Activated CD8-positive, alpha-beta memory T cell treated with anti-CD3 and anti-CD28 coated beads, Interleukin-2, amount 50 U/mL, for 1 hour (primary cell): ENCODE data around the gene TADA2B.

ENCODE experiments used
- DNase-seq: peaks from one replicate; pipeline ENCODE4 v3.0.0-alpha.2; 2020; ENCODE audit errors: extremely low read depth

TADA2B gene

DNA sequence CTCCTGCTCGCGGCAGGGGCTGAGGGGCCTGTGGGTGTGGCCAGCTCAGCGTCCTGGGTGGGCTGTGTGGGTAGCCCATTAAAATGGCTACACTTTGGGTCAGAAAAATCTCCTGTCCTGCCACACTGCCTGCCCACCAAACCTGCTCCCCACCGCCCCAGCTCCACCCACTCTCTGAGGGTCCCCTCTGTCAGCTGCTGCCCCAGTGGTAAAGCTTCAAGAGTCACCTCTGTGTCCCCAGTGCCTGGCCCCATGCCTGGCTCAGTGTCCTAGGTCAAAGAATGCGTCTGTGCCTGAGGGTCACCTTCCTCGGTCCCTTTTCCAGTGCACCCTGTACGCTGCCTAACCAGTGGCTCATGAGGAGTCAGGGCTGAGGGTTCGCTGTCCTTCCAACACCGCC is 24.9 kb upstream of the TADA2B start:
- no peak for DNase-seq

DNA sequence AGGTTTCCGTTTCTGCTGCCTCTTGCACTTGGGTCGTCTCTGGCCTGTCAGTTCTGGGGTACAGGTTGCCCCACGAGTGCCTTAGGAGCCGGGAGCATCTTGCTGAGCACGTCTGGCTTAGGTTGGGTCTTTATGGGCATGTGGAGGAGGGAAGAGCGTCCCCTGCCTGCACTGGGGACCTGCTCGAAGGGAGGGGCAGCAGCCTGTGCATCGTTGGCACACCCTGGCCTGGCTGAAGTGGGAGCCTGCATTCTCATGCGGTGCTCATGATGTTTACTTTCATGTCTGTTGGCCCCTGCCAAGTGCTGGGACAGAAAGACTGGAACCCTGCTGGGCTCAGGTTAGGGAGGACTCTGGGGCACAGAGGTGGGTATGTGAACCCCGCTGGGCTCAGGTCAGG is 23.8 kb upstream of the TADA2B start:
- DNase-seq: no peak

DNA sequence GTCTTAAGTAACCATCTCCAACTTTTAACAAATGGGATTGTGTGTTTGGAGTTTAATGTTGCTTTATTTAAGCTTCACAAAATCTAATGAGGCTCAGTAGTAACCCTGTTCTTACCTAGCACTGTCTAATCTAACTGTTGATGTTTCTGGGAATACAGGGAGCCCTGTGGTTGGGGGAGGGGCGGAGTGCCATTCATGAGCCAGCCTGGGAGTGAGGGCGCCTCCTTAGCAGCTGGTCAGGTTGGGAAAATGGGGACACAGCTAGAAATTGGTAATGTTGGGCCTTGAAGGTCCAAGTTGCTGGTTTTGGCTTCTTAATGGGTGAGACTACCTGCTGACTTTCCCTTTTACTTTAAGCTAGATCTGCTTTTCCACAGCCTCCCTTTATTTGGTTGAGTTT is 22.9 kb upstream of the TADA2B start:
- DNase-seq: no peak

DNA sequence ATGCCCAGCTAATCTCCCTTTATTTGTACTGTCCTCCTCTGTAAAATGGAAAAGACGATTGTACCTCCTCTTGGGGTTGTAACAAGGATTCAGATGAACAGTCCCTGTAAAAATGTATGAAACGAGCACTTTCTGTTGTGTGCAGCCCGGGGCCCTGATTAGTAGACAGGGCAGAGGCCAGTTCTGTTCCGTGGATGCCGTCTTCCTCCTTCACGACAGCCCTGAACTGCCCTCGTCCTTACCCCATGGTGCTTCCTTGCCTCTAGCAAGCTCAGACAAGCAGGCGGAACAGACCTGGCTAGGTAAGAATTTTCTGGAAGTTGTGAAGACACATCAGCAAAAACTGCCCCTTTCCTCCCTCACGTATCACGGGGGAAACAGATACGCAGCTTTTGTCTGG is 22.3 kb upstream of the TADA2B start:
- no peak for DNase-seq

DNA sequence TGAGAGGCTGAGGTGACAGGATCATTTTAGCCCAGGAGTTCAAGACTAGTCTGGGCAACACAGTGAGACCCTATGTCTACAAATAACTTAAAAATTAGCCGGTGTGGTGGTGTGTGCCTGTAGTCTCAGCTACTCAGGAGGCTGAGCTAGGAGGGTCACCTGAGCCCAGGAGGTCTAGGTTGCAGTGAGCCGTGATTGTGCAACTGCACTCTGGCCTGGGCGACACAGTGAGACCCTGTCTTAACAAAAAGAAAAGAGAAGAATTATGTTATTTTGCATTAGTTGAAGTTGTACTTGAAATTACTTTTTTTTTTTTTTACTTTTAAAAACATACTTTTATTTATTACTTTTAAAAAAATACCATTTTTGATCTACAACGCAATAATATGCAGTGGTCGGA is 21.8 kb upstream of the TADA2B start:
- no peak for DNase-seq

DNA sequence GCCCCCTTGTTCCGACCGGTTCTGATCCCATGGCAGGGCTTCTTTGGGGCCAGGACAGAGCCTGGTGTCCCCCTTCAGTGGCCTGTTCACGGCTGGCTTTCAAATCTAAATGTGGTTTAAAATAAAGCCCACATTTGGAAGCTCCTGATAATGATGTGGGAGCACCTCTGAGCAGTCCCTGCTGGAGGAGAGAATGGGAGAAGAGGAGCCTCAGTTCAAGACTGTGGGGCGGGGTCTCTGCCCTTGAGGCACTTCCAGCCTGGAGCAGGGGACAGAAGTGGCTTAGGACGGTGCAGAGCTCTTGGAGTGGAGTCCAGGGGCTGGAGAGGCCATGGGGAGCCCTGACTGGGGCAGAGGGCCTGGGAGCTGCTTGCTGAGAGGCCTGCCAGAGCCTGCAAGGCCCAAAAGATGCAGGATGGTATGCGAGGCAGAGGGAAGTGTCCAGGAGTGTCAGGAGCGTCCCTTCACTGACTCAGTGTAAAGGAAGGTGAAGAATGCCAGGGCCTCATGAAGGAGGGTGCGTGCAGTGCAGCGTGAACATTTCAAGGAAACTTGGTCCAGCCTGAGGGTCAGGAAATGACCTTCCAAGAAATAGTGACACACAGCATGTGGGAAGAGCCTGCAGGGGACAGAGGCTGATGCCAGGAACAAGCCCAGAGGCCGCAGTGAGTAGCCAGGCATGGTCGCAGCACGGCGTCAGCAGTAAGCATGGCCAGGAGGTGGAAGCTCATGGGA is 21.1 kb upstream of the TADA2B start:
- DNase-seq: no peak

DNA sequence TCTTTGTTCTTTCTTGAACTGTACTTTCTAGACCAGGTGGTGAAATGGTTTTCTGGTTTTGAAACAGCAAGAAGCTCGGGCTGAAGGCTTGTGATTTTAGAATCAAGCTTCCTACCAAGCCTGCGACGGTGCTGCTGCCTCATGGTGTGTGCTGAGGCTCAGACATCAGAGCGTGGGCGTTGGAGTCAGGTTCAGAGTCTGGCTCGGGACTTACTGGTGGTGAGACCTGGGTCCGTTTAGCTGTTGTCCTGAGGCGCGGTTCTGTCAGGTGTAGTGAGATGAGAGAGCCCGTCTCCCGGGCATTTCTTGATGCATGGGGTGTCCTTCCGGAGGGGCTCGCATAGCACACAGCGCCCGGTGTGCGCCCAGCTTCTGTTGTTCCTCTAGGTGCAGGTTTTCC is 19.7 kb upstream of the TADA2B start:
- no peak for DNase-seq

DNA sequence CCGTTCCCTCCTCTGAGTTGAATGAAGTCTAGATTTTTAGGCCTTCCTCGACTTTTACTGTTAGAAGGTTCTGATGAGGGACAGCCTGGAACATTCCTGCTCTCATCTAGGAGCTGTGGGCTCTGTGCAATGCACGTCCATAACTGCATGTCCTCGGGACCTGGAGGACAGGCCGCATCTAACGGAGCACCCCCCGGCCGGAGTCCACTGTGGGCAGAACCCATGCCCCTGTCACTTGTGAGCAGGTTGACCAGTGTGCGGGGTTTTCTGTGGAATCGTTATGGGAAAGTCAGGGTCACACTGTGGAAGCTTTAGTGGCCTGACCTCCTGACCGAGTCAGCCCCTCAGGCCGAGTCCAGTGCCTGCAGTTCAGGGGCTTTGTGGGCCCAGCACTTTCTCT is 19.3 kb upstream of the TADA2B start:
- DNase-seq: no peak

DNA sequence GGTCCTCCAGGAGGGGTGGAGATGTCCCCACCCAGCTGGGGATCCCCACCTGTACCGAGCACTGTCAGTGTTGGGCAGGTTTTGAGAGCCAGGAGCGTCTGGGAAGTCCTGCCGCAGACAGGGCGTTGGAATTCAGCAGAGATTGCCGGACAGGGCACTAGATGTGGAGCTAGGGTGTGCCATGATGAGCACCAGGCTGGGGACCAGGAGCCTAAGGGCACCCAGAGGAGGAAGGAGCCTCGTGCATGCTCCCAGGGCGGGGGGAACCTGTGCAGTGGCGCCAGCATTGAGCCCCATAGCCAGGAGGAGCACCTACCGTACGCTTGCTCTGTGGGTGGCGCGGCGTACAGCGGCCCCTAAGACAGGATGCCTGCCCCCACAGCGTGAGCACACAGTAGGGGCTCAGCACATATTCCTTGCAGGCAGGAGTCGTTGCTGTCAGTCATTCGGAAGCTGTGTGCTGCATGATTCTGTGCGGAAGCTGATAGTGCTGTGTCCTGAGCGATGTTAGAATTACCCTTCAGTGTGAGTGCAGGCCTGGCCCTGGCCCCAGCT is 18.8 kb upstream of the TADA2B start:
- no peak for DNase-seq

DNA sequence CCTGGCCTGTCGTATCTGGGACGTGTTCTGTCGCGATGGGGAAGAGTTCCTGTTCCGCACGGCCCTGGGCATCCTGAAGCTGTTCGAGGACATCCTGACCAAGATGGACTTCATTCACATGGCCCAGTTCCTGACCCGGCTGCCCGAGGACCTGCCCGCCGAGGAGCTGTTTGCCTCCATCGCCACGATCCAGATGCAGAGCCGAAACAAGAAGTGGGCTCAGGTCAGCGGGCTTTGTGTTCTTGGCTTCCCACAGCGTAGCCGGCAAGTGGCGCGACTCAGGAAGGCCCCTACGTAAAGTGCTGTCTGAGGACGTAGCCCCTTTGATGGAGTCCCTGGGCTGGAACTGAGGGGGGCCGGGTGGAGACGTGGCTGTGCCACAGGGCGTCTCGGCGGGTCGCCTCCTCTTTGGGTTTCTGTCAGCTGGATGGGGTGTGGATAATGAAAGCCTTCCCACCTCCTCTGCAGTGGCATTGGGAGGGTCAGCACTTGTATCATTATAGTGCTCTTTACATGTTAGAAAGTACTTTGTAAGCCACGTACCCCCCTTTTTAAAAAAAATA is 18.1 kb upstream of the TADA2B start:
- DNase-seq: no peak

DNA sequence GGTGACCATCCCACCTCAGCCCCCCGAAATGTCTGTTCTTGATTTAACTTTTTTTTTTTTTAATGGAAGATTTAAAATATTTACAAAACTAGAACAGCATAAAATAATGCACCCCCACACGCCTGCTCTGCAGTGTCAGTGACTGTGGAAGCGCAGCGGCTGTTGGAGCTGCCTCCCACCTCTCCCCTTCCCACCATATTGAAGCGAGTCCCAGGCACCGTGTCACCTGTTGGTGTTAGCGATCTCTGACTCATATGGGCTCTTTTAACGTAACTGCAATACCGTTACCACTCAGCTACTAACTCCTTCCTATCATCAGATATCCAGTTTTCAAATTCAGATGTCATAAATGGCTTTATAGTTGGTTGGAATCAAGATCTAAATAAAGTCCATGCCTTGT is 17.1 kb upstream of the TADA2B start:
- DNase-seq: no peak

DNA sequence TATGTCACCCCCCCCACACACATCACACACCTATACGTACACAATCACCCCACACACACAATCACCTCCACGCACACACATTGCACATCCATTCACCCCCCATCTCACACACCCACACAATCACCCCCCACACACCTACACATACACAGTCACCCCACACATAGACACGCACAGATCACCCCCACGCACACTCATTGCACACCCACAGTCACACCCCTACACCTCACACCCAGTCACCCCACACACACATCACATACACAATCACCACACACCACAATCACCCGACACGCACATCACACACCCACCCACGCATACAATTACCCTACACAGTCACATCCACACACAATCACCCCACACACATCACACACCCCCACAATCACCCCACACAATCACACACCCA is 15.9 kb upstream of the TADA2B start:
- no peak for DNase-seq

DNA sequence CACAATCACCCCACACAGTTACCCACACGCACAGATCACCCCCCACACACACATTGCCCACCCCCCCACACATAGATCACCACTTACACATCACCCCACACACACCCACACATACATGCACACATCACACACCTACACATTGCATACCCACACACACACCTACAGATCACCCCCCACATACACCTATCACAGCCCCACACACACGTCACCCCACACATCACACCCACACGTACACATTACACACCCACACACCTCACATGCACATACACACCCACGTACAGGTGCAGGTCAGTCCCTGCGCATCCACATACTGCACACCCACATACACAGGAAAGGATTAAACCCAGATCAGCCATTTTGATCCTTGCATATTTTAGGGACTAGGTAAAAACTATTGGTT is 15.3 kb upstream of the TADA2B start:
- no peak for DNase-seq

DNA sequence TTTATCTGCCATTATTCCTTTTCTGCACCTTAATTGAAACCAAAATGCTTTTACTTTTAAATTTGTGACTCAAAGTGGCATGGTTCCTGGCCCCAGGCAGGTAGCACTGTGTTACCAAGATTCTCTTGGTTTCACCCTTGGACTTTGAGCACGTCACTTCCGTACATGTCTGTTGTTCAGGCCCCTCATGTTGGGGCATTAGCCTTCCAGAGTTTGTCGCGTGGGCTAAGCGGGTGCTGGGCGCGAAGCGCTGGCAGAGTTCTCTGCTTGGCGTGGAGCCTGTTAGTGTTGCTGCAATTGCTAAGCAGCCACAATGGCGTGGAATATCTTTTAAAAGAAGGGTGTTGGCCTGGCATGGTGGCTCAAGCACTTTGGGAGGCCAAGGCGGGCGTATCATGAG is 14.0 kb upstream of the TADA2B start:
- no peak for DNase-seq

DNA sequence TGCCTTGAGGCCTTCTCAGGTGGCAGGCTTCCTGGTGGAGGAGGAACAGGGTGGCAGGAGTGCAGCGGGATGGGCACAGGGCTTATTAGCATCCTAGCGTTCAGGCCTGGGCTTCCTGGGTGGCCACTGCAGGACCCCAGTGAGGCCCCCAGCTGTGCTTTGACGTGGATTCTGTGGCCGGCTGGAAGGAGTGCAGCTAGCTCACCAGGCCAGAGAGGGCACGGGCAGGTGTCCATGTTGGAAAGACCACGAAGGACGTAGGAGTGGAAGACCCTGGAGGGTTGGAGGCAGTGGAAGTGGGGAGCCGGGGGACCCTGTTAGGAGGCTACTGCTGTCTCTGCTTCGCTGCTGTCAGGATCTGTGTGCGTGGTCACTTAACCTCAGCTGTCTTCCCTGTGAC is 13.3 kb upstream of the TADA2B start:
- DNase-seq: no peak

DNA sequence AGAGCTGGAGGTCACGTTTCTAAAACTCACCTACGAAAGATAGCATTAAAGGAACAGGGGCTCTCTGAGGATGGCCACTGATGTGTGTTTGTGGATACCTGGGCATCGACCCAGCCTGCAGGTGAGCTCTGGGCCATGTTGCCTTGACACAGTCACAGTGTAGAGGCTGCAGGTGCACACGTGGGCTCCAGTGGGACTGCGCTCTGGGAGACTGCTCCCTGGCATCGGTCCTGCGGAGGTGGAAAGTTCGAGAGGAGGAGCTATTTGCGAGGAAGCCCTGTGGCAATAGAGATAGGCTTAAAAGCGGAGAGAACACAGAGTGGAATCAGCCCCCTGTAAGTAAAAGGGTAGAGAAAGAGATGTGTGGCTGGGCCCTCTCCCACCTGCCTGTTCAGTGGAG is 12.3 kb upstream of the TADA2B start:
- no peak for DNase-seq

DNA sequence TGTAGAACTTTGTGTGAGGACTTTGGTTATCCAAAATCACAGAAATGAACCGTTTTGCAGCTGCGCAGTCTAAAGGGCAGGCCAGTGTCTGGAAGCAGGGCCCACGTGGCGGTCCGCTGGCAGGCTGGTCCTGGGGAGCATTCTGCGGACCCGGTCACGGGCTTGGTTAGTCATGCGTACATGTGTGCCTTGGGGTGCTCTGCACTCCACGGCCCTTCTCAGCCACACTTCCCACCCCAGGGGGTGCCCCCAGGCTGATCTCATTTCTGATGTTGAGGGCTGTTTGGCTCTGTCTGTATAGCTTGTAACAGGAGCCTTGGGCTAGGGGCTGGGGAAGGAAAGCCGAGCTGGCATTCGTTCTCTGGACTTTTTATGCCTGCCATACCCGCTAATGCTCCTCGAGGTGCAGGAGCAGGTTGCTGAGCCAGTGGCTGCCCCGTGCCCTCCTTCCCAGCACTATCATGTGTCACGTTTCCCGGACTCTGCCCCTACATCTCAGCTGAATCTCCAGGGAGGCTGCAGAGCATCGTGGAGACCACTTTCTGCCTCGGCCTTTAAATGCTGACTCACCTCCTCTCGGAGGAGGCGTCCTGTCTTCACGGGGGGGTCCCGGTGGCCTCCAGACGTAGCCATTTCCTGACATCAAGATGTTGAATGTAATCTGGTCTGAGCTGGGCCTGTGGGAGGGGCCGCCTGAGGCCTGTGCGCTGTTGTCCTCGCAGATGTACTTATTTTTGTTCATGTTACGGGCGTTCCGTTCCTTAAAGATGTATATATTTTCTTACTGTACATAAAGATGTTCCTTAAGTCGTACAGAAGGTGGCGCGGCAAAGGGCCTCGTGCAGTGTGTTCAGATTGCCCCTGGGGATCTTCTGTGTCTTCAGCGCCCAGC is 11.4 kb upstream of the TADA2B start:
- no peak for DNase-seq

DNA sequence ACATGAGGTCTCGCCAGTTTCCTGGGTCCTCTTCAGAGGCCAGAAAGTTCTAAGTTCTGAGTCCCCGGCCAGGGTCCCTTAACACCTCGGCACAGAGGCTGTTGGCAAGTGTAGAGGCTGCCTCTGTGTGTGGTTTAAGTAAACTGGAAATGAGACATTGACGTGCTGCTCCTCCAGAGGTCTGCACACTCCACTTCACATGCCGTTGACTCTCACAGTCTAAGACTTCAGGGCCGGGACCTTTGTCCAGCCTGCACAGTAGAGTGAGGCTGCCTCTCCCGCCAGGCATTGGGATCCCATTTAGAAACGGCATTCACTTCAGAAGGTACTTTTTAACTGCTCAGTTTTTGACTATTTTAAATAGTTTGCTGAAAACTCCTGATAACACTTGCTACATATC is 10.6 kb upstream of the TADA2B start:
- DNase-seq: no peak

DNA sequence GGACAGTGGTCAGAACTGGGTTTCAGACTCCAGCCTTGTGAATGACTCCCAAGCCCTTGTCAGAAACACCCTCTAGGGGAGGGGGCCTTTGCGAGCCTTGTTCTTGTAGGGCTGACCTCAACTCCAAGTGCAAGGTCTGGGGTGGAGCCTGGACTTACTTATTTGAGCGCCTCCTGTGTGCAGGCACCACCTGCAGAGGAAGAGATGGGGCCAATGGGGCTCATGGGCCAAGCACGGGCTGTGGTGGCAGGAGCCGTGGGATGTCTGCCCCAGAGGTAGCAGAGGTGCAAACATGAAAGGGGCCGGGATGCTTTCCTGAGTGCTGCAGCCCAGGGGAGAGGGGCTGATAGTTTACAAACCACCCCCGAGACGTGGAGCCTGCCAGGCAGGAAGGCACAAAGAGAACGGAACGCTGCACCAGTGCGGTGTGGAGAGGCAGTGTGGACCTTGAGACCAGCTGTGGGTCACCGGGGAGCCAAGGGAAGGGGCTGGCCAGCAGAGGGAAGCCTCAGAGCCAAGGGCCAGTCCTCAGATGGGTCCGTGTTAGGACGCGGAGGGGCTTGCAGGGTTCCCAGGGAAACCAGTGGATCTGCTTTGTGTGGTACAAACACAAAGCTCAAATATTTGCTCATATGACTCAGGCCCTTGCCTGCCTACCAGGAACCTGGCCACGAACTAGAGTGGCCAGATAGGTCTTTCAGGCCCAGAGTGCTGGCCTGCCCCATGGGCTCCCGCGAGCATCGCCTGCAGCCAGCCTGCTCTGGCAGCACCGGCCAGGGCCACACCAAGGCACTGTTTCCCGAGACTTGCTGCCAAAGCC is 8.7 kb upstream of the TADA2B start:
- no peak for DNase-seq

DNA sequence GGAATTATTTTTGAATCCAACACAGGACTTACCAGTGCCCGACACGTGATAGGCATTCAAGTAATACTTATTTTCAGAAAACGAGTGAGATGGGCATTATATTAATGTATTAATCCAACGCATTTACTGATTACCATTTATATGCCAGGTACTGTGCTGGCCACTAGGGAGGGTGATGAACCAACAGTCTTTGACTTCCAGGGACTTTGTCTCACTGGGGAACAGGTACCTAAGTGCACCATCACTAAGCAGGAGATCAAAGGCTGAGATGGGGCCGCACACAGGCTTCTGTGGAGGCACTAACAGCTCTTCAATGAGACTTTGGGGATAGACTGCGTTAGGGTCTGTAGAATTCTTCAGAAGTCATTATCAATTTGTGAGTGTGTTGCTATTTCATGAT is 5.7 kb upstream of the TADA2B start:
- DNase-seq: no peak

DNA sequence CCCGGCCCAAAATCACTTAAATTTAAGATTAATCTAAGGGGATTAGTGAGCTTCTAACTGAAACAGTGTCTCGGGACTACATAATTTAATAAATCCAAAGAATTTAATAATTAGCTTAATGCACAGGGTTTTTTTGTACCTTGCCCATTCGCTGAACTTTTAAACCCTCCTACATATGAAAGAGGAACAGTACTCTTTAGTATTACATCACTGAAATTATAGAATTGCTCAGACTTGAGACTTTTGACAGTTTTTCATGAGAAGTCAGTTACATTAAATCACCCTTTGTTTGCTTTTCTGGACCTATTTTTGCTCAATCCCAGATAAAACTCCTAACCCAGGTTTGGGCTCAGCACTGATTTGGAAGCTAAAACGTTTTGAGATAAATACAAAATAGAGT is 2.4 kb upstream of the TADA2B start:
- DNase-seq: no peak

DNA sequence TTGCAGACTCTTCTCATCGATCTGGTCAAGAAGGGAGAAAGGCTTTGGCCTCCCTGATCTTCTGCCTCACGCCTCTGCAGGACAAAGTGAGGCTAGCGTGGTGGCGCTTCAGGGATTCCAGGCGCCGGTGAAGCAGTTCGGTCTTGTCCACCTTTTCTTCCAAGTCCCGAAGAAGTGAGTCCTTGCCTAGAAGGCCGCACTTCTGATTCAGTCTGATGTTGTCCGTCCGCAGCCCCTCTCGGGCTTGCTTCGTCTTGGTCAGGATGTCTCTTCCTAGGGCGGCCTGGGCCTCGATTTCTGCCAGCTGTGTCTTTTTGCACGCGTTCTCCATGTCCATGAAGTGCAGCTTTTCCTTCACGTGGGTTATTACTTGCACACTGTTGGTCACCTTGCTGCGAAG is 1.9 kb upstream of the TADA2B start:
- DNase-seq: no peak
